IMR-90 (cell line): Measurements from ENCODE around the gene NAGK. TPM values are rescaled to one million over a fixed set of nuclear protein-coding genes. Genes with fewer than 3 reads are reported as not detected.

Experiments
- ATAC-seq: fragments of 200-7000 bp; cut with Tn5 transposase; 2 replicates; pipeline ENCODE4 v1.9.1; 2020; ENCODE audit warnings: low read depth, mild to moderate bottlenecking, moderate library complexity
- BruUV-seq: library from RNA; stranded (reverse); fragments of 400-500 nt; replicated peaks from 2 replicates; lab custom pipeline; 2021; lab: Mats Ljungman, UMichigan
- CTCF ChIA-PET: fragments of 300-600 bp; formaldehyde crosslinking; extraction: SDS; loops from one replicate; lab custom pipeline; 2021; ENCODE audit warnings: antibody characterized with exemption; lab: Yijun Ruan, JAX
- POLR2A ChIA-PET: fragments of 300-600 bp; sonication (Branson Sonifier 250); formaldehyde crosslinking; loops from one replicate; lab custom pipeline; 2022; ENCODE audit warnings: antibody characterized with exemption; ENCODE audit not compliant: unreplicated experiment; lab: Charles Lee
- DNase-seq: peaks from one replicate; pipeline ENCODE4 v3.0.0; 2013
- H2AFZ ChIP-seq: replicated peaks from 2 replicates; pipeline ENCODE3; 2013; ENCODE audit warnings: low read length, mild to moderate bottlenecking; ENCODE audit not compliant: poor library complexity
- H2AK5ac ChIP-seq: 2 replicates; pipeline ENCODE4 v1.6.1; 2013; ENCODE audit warnings: low read depth, low read length, inconsistent platforms
- H2AK9ac ChIP-seq: replicated peaks from 2 replicates; pipeline ENCODE3; 2013; ENCODE audit warnings: mild to moderate bottlenecking, low read depth, low read length, moderate library complexity; ENCODE audit not compliant: poor library complexity
- H2BK120ac ChIP-seq: 2 replicates; pipeline ENCODE4 v1.6.1; 2013; ENCODE audit warnings: low read depth, low read length, inconsistent platforms
- H2BK15ac ChIP-seq: 3 replicates; pipeline ENCODE4 v1.6.1; 2013; ENCODE audit warnings: low read depth, low read length, inconsistent platforms
- H2BK20ac ChIP-seq: 2 replicates; pipeline ENCODE4 v1.6.1; 2013; ENCODE audit warnings: low read depth, mild to moderate bottlenecking, inconsistent platforms, low read length, moderate library complexity
- H2BK5ac ChIP-seq: 2 replicates; pipeline ENCODE4 v1.6.1; 2013; ENCODE audit warnings: mild to moderate bottlenecking, low read depth, low read length, inconsistent platforms; ENCODE audit not compliant: poor library complexity, severe bottlenecking
- H3K14ac ChIP-seq: replicated peaks from 2 replicates; pipeline ENCODE4 v1.6.1; 2013; ENCODE audit warnings: low read depth, low read length, inconsistent platforms
- H3K18ac ChIP-seq: 2 replicates; pipeline ENCODE4 v1.6.1; 2013; ENCODE audit warnings: low read depth, low read length, control low read depth
- H3K23ac ChIP-seq: 2 replicates; pipeline ENCODE4 v1.6.1; 2013; ENCODE audit warnings: low read depth, low read length, inconsistent platforms
- H3K27ac ChIP-seq: 2 replicates; pipeline ENCODE4 v1.5.1; 2013; ENCODE audit warnings: mild to moderate bottlenecking, control low read depth, low read length; ENCODE audit not compliant: insufficient read depth
- H3K27me3 ChIP-seq: 2 replicates; pipeline ENCODE4 v1.6.1; 2013; ENCODE audit warnings: low read length; ENCODE audit not compliant: control insufficient read depth, insufficient read depth
- H3K36me3 ChIP-seq: 2 replicates; pipeline ENCODE4 v1.6.1; 2013; ENCODE audit warnings: low read length, mixed read lengths; ENCODE audit not compliant: control insufficient read depth, insufficient read depth
- H3K4ac ChIP-seq: 2 replicates; pipeline ENCODE4 v1.6.1; 2013; ENCODE audit warnings: low read depth, low read length, inconsistent platforms
- H3K4me1 ChIP-seq: 2 replicates; pipeline ENCODE4 v1.6.1; 2013; ENCODE audit warnings: low read length, mixed read lengths; ENCODE audit not compliant: control insufficient read depth, insufficient read depth
- H3K4me2 ChIP-seq: 2 replicates; pipeline ENCODE4 v1.6.1; 2013; ENCODE audit warnings: low read depth, mild to moderate bottlenecking, control low read depth, low read length, moderate library complexity
- H3K4me3 ChIP-seq: 2 replicates; pipeline ENCODE4 v1.5.1; 2013; ENCODE audit warnings: low read depth, mild to moderate bottlenecking, control low read depth, low read length, moderate library complexity; ENCODE audit not compliant: insufficient read depth
- H3K56ac ChIP-seq: 2 replicates; pipeline ENCODE4 v1.6.1; 2013; ENCODE audit warnings: low read length, inconsistent platforms; ENCODE audit not compliant: insufficient read depth; ENCODE audit errors: extremely low read depth
- H3K79me1 ChIP-seq, 2 experiments: 2 replicates each; pipeline ENCODE4 v1.6.1; 2013; ENCODE audit warnings: low read length in 2 of 2, inconsistent platforms in 1 of 2, low read depth in 1 of 2
- H3K9ac ChIP-seq: 2 replicates; pipeline ENCODE4 v1.6.1; 2013; ENCODE audit warnings: low read depth, low read length, control low read depth
- H3K9me1 ChIP-seq: 2 replicates; pipeline ENCODE4 v1.6.1; 2013; ENCODE audit warnings: low read length, inconsistent platforms; ENCODE audit not compliant: insufficient read depth
- H3K9me3 ChIP-seq: 2 replicates; pipeline ENCODE4 v1.6.1; 2013; ENCODE audit warnings: low read length; ENCODE audit not compliant: control insufficient read depth, insufficient read depth
- H4K20me1 ChIP-seq: 2 replicates; pipeline ENCODE4 v1.6.1; 2013; ENCODE audit warnings: low read length, inconsistent platforms; ENCODE audit not compliant: insufficient read depth
- H4K5ac ChIP-seq: 2 replicates; pipeline ENCODE4 v1.6.1; 2013; ENCODE audit warnings: mild to moderate bottlenecking, low read depth, low read length, control low read depth
- H4K8ac ChIP-seq, 2 experiments: 2 replicates each; pipeline ENCODE4 v1.6.1; 2013; ENCODE audit warnings: low read depth in 2 of 2, low read length in 2 of 2, control low read depth in 1 of 2, inconsistent platforms in 1 of 2
- H4K91ac ChIP-seq: 2 replicates; pipeline ENCODE4 v1.6.1; 2013; ENCODE audit warnings: low read depth, low read length, inconsistent platforms; ENCODE audit not compliant: insufficient read depth
- FOS ChIP-seq: fragments of 150-350 bp; IDR thresholded peaks from 2 replicates; pipeline ENCODE4 v1.6.1; 2016; ENCODE audit warnings: low read depth, low read length
- MXI1 ChIP-seq: IDR thresholded peaks from 2 replicates; pipeline ENCODE4 v1.6.1; 2012; ENCODE audit warnings: low read depth, mild to moderate bottlenecking, low read length, moderate library complexity, borderline replicate concordance
- RAD21 ChIP-seq: IDR thresholded peaks from 2 replicates; pipeline ENCODE4 v1.6.1; 2012; ENCODE audit warnings: low read length, improper control_type of control experiment
- RFX5 ChIP-seq: IDR thresholded peaks from 2 replicates; pipeline ENCODE4 v1.8.0; 2012; ENCODE audit warnings: low read depth, mild to moderate bottlenecking, low read length, moderate library complexity
- WGBS, 2 experiments: methylation state at CpG; one replicate each; pipeline versions ENCODE4 v1.1.5 to v1.1.7; 2013; ENCODE audit warnings: missing lambda C conversion rate in 2 of 2; ENCODE audit not compliant: insufficient read length in 1 of 2; ENCODE audit errors: extremely low coverage in 2 of 2; 5-methylcytosine and 5-hydroxymethylcytosine counted together
- dilution Hi-C: fragments of 300-500 bp; cut with HindIII; formaldehyde crosslinking; loops from one replicate; pipeline ENCODE4 v1.14.3; 2018; ENCODE audit warnings: low sequenced_read_pairs; ENCODE audit not compliant: unreplicated experiment
- in situ Hi-C: fragments of 300-500 bp; cut with MboI; formaldehyde crosslinking; loops from 3 replicates; pipeline ENCODE4 v1.14.3; 2019; ENCODE audit warnings: low sequenced_read_pairs, inconsistent platforms, mixed read lengths
- intact Hi-C: fragments of 100-400 bp; cut with micrococcal nuclease; formaldehyde crosslinking; loops from 2 replicates; pipeline ENCODE4 v1.10.0; 2022
- polyA plus RNA-seq, 3 experiments: library from polyadenylated mRNA; depleted of rRNA; stranded (reverse); fragments of >200 nt; gene quantifications; 2 replicates each; pipeline ENCODE4 v1.2.3, GENCODE V29; 2012; ENCODE audit warnings: low replicate concordance in 1 of 3
- total RNA-seq: library from RNA; depleted of rRNA; stranded (reverse); fragments of >200 nt; gene quantifications from 2 replicates; pipeline ENCODE4 v1.2.3, GENCODE V29; 2012
- TF ChIP-seq, protein P1 (sequence below): fragments of 150-350 bp; IDR thresholded peaks from 2 replicates; pipeline ENCODE4 v1.6.1; 2017; ENCODE audit warnings: mild to moderate bottlenecking, antibody characterized with exemption, low read length, low read depth

NAGK gene
- total and polyA plus RNA-seq, 2 of the 4 experiments (the other 2 are of a cell fraction) = 60.4 to 146 TPM

DNA sequence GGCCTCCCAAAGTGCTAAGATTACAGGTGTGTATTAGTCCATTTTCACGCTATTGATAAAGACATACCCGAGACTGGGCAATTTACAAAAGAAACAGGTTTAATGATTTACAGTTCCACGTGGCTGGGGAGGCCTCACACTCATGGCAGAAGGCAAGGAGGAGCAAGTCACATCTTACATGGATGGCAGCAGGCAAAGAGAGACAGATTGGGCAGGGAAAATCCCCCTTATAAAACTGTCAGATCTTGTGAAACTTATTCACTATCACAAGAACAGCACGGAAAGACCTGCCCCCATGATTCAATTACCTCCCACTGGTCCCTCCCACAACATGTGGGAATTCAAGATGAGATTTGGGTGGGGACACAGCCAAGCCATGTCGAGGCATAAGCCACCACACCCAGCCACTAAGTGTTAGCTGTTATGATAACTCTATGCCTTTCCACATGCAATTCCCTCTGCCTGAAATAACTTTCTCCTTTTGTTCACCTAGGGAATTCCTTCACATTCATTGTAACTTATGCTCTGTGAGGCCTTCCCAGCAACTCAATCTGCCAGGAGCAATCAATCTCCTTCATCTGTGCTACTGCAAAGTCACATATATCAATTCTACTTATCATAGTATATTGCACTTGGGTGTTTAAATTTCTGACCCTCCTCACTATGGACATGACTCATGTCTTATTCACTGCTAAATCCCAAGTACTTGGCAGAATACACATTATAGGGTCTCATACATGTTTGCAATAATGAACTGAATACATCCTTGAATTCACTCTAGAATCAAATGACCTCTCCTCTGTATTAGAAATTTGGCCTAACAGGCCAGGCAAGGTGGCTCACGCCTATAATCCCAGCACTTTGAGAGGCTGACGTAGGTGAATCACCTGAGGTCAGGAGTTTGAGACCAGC lies 54.2 kb downstream of the NAGK start (continued):
- TF ChIP-seq MXI1 (no peak), RFX5 (no peak)

DNA sequence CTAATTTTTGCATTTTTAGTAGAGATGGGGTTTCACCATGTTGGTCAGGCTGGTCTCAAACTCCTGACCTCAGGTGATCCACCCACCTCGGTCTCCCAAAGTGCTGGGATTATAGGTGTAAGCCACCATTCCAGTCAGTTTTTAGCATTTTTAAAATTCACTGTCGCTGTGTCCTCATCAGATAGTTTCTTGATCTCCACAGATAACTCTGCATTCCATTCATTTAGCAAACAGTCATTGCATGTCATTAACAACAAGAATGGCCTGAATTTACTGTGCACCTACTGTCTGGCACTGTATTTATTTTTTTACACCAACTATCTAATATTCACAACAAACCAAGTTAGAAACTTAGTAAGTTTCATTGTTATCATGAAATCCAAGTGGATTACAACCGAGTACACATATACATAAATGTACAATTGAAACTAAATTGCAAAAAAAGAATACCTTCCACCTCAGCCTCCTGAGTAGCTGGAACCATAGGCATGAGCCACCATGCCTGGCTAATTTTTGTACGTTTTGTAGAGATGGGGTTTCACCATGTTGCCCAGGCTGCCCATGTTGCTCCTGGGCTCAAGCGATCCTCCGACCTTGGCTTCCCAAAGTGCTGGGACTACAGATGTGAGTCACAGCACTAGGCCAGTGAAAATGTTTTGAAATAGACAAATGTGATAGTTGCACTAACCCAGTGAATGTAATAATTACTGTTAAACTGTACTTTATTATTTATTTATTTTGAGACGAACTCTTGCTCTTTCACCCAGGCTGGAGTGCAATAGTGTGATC lies 57.3 kb downstream of the NAGK start:
- intact Hi-C loops = loop anchor here (10.0 kb wide), 1 partner anchor 121 kb away; no protein-coding TSS in a partner anchor
- H3K56ac ChIP-seq = no peak overlapping the region
- dilution Hi-C loops = no loop called here
- H2AK5ac ChIP-seq = no peak overlapping the region
- H3K79me1 ChIP-seq = peaks cover 6 to 31% of the 10 kb centered on the region in 2 experiments; a peak in 3 of 4 replicates
- H3K4ac ChIP-seq = no peak overlapping the region
- H4K91ac ChIP-seq = no peak overlapping the region
- no peak overlapping the region for H3K14ac ChIP-seq
- no peak overlapping the region for H3K4me2 ChIP-seq
- no peaks in the 10 kb centered on the region for H3K4me1 ChIP-seq
- no peak overlapping the region for H3K4me3 ChIP-seq
- H3K36me3 ChIP-seq = peaks cover 9% of the 10 kb centered on the region; the same call in 1 of the 2 replicates
- H3K27ac ChIP-seq = no peak overlapping the region
- H4K5ac ChIP-seq = no peak overlapping the region
- CTCF ChIA-PET = no interaction called here
- no peak overlapping the region for H3K9ac ChIP-seq
- H4K20me1 ChIP-seq = no peaks in the 10 kb centered on the region; the same call in none of the 2 replicates
- no peak overlapping the region for H2BK5ac ChIP-seq
- no peak overlapping the region for H3K23ac ChIP-seq
- no peak overlapping the region for H2BK120ac ChIP-seq
- ATAC-seq (no peak), DNase-seq (no peak)
- no peaks in the 10 kb centered on the region for H3K9me3 ChIP-seq
- no peak overlapping the region for H2AK9ac ChIP-seq
- in situ Hi-C loops = no loop called here
- no peak overlapping the region for H2BK20ac ChIP-seq
- 100% methylated on average over 1 of the region's 7 CpGs; no CpG with 5 or more reads in 1 of the 2 experiments for WGBS, 2 experiments
- H3K9me1 ChIP-seq = no peaks in the 10 kb centered on the region
- no TSS peak for BruUV-seq
- H3K27me3 ChIP-seq = no peaks in the 10 kb centered on the region
- POLR2A ChIA-PET = no interaction called here
- H2BK15ac ChIP-seq = no peak overlapping the region
- H2AFZ ChIP-seq = no peak overlapping the region
- no peak overlapping the region for H3K18ac ChIP-seq
- no peak overlapping the region for H4K8ac ChIP-seq
- TF ChIP-seq, protein P1, sequence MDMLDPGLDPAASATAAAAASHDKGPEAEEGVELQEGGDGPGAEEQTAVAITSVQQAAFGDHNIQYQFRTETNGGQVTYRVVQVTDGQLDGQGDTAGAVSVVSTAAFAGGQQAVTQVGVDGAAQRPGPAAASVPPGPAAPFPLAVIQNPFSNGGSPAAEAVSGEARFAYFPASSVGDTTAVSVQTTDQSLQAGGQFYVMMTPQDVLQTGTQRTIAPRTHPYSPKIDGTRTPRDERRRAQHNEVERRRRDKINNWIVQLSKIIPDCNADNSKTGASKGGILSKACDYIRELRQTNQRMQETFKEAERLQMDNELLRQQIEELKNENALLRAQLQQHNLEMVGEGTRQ = no peak
- TF ChIP-seq RAD21 (no peak), FOS (no peak), RFX5 (no peak), MXI1 (no peak)
